IMR-90 (cell line): ENCODE data around the gene L3MBTL4. TPM values are rescaled to one million over a fixed set of nuclear protein-coding genes. Genes with fewer than 3 reads are reported as not detected.

Experiments
- ATAC-seq: fragments of 200-7000 bp; cut with Tn5 transposase; 2 replicates; pipeline ENCODE4 v1.9.1; 2020; ENCODE audit warnings: low read depth, mild to moderate bottlenecking, moderate library complexity
- BruUV-seq: library from RNA; stranded (reverse); fragments of 400-500 nt; replicated peaks from 2 replicates; lab custom pipeline; 2021; lab: Mats Ljungman, UMichigan
- CTCF ChIA-PET: fragments of 300-600 bp; formaldehyde crosslinking; extraction: SDS; loops from one replicate; lab custom pipeline; 2021; ENCODE audit warnings: antibody characterized with exemption; lab: Yijun Ruan, JAX
- POLR2A ChIA-PET: fragments of 300-600 bp; sonication (Branson Sonifier 250); formaldehyde crosslinking; loops from one replicate; lab custom pipeline; 2022; ENCODE audit warnings: antibody characterized with exemption; ENCODE audit not compliant: unreplicated experiment; lab: Charles Lee
- DNase-seq: peaks from one replicate; pipeline ENCODE4 v3.0.0; 2013
- H2AFZ ChIP-seq: replicated peaks from 2 replicates; pipeline ENCODE3; 2013; ENCODE audit warnings: low read length, mild to moderate bottlenecking; ENCODE audit not compliant: poor library complexity
- H2AK5ac ChIP-seq: 2 replicates; pipeline ENCODE4 v1.6.1; 2013; ENCODE audit warnings: low read depth, low read length, inconsistent platforms
- H2AK9ac ChIP-seq: replicated peaks from 2 replicates; pipeline ENCODE3; 2013; ENCODE audit warnings: mild to moderate bottlenecking, low read depth, low read length, moderate library complexity; ENCODE audit not compliant: poor library complexity
- H2BK120ac ChIP-seq: 2 replicates; pipeline ENCODE4 v1.6.1; 2013; ENCODE audit warnings: low read depth, low read length, inconsistent platforms
- H2BK15ac ChIP-seq: 3 replicates; pipeline ENCODE4 v1.6.1; 2013; ENCODE audit warnings: low read depth, low read length, inconsistent platforms
- H2BK20ac ChIP-seq: 2 replicates; pipeline ENCODE4 v1.6.1; 2013; ENCODE audit warnings: low read depth, mild to moderate bottlenecking, inconsistent platforms, low read length, moderate library complexity
- H2BK5ac ChIP-seq: 2 replicates; pipeline ENCODE4 v1.6.1; 2013; ENCODE audit warnings: mild to moderate bottlenecking, low read depth, low read length, inconsistent platforms; ENCODE audit not compliant: poor library complexity, severe bottlenecking
- H3K14ac ChIP-seq: replicated peaks from 2 replicates; pipeline ENCODE4 v1.6.1; 2013; ENCODE audit warnings: low read depth, low read length, inconsistent platforms
- H3K18ac ChIP-seq: 2 replicates; pipeline ENCODE4 v1.6.1; 2013; ENCODE audit warnings: low read depth, low read length, control low read depth
- H3K23ac ChIP-seq: 2 replicates; pipeline ENCODE4 v1.6.1; 2013; ENCODE audit warnings: low read depth, low read length, inconsistent platforms
- H3K27ac ChIP-seq: 2 replicates; pipeline ENCODE4 v1.5.1; 2013; ENCODE audit warnings: mild to moderate bottlenecking, control low read depth, low read length; ENCODE audit not compliant: insufficient read depth
- H3K27me3 ChIP-seq: 2 replicates; pipeline ENCODE4 v1.6.1; 2013; ENCODE audit warnings: low read length; ENCODE audit not compliant: control insufficient read depth, insufficient read depth
- H3K36me3 ChIP-seq: 2 replicates; pipeline ENCODE4 v1.6.1; 2013; ENCODE audit warnings: low read length, mixed read lengths; ENCODE audit not compliant: control insufficient read depth, insufficient read depth
- H3K4ac ChIP-seq: 2 replicates; pipeline ENCODE4 v1.6.1; 2013; ENCODE audit warnings: low read depth, low read length, inconsistent platforms
- H3K4me1 ChIP-seq: 2 replicates; pipeline ENCODE4 v1.6.1; 2013; ENCODE audit warnings: low read length, mixed read lengths; ENCODE audit not compliant: control insufficient read depth, insufficient read depth
- H3K4me2 ChIP-seq: 2 replicates; pipeline ENCODE4 v1.6.1; 2013; ENCODE audit warnings: low read depth, mild to moderate bottlenecking, control low read depth, low read length, moderate library complexity
- H3K4me3 ChIP-seq: 2 replicates; pipeline ENCODE4 v1.5.1; 2013; ENCODE audit warnings: low read depth, mild to moderate bottlenecking, control low read depth, low read length, moderate library complexity; ENCODE audit not compliant: insufficient read depth
- H3K56ac ChIP-seq: 2 replicates; pipeline ENCODE4 v1.6.1; 2013; ENCODE audit warnings: low read length, inconsistent platforms; ENCODE audit not compliant: insufficient read depth; ENCODE audit errors: extremely low read depth
- H3K79me1 ChIP-seq, 2 experiments: 2 replicates each; pipeline ENCODE4 v1.6.1; 2013; ENCODE audit warnings: low read length in 2 of 2, inconsistent platforms in 1 of 2, low read depth in 1 of 2
- H3K9ac ChIP-seq: 2 replicates; pipeline ENCODE4 v1.6.1; 2013; ENCODE audit warnings: low read depth, low read length, control low read depth
- H3K9me1 ChIP-seq: 2 replicates; pipeline ENCODE4 v1.6.1; 2013; ENCODE audit warnings: low read length, inconsistent platforms; ENCODE audit not compliant: insufficient read depth
- H3K9me3 ChIP-seq: 2 replicates; pipeline ENCODE4 v1.6.1; 2013; ENCODE audit warnings: low read length; ENCODE audit not compliant: control insufficient read depth, insufficient read depth
- H4K20me1 ChIP-seq: 2 replicates; pipeline ENCODE4 v1.6.1; 2013; ENCODE audit warnings: low read length, inconsistent platforms; ENCODE audit not compliant: insufficient read depth
- H4K5ac ChIP-seq: 2 replicates; pipeline ENCODE4 v1.6.1; 2013; ENCODE audit warnings: mild to moderate bottlenecking, low read depth, low read length, control low read depth
- H4K8ac ChIP-seq, 2 experiments: 2 replicates each; pipeline ENCODE4 v1.6.1; 2013; ENCODE audit warnings: low read depth in 2 of 2, low read length in 2 of 2, control low read depth in 1 of 2, inconsistent platforms in 1 of 2
- H4K91ac ChIP-seq: 2 replicates; pipeline ENCODE4 v1.6.1; 2013; ENCODE audit warnings: low read depth, low read length, inconsistent platforms; ENCODE audit not compliant: insufficient read depth
- BHLHE40 ChIP-seq: fragments of 150-350 bp; IDR thresholded peaks from 2 replicates; pipeline ENCODE4 v1.6.1; 2016; ENCODE audit warnings: mild to moderate bottlenecking, low read depth, low read length
- CEBPB ChIP-seq: IDR thresholded peaks from 2 replicates; pipeline ENCODE4 v1.6.1; 2012; ENCODE audit warnings: low read depth, low read length, improper control_type of control experiment
- CHD1 ChIP-seq: IDR thresholded peaks from 2 replicates; pipeline ENCODE4 v1.6.1; 2012; ENCODE audit warnings: low read depth, low read length, improper control_type of control experiment
- ELK1 ChIP-seq: fragments of 150-350 bp; IDR thresholded peaks from 2 replicates; pipeline ENCODE4 v1.6.1; 2016; ENCODE audit warnings: low read depth, mild to moderate bottlenecking, low read length, moderate library complexity, borderline replicate concordance
- FOS ChIP-seq: fragments of 150-350 bp; IDR thresholded peaks from 2 replicates; pipeline ENCODE4 v1.6.1; 2016; ENCODE audit warnings: low read depth, low read length
- MAFK ChIP-seq: IDR thresholded peaks from 2 replicates; pipeline ENCODE4 v1.6.1; 2012; ENCODE audit warnings: low read depth, low read length, improper control_type of control experiment
- MAZ ChIP-seq: IDR thresholded peaks from 2 replicates; pipeline ENCODE4 v1.6.1; 2012; ENCODE audit warnings: low read depth, mild to moderate bottlenecking, low read length, improper control_type of control experiment, moderate library complexity, borderline replicate concordance
- NFE2L2 ChIP-seq: fragments of 150-350 bp; IDR thresholded peaks from 2 replicates; pipeline ENCODE4 v1.6.1; 2016; ENCODE audit warnings: low read depth, mild to moderate bottlenecking, low read length
- POLR2A ChIP-seq: IDR thresholded peaks from 2 replicates; pipeline ENCODE4 v1.6.1; 2012; ENCODE audit warnings: mild to moderate bottlenecking, low read depth, low read length
- SMC3 ChIP-seq: fragments of 150-350 bp; IDR thresholded peaks from 2 replicates; pipeline ENCODE4 v1.6.1; 2016; ENCODE audit warnings: low read depth, mild to moderate bottlenecking, antibody characterized with exemption, low read length, moderate library complexity
- USF2 ChIP-seq: fragments of 150-350 bp; IDR thresholded peaks from 2 replicates; pipeline ENCODE4 v1.6.1; 2017; ENCODE audit warnings: mild to moderate bottlenecking, antibody characterized with exemption, low read length, low read depth
- WGBS, 2 experiments: methylation state at CpG; one replicate each; pipeline versions ENCODE4 v1.1.5 to v1.1.7; 2013; ENCODE audit warnings: missing lambda C conversion rate in 2 of 2; ENCODE audit not compliant: insufficient read length in 1 of 2; ENCODE audit errors: extremely low coverage in 2 of 2; 5-methylcytosine and 5-hydroxymethylcytosine counted together
- dilution Hi-C: fragments of 300-500 bp; cut with HindIII; formaldehyde crosslinking; loops from one replicate; pipeline ENCODE4 v1.14.3; 2018; ENCODE audit warnings: low sequenced_read_pairs; ENCODE audit not compliant: unreplicated experiment
- in situ Hi-C: fragments of 300-500 bp; cut with MboI; formaldehyde crosslinking; loops from 3 replicates; pipeline ENCODE4 v1.14.3; 2019; ENCODE audit warnings: low sequenced_read_pairs, inconsistent platforms, mixed read lengths
- intact Hi-C: fragments of 100-400 bp; cut with micrococcal nuclease; formaldehyde crosslinking; loops from 2 replicates; pipeline ENCODE4 v1.10.0; 2022
- polyA plus RNA-seq, 3 experiments: library from polyadenylated mRNA; depleted of rRNA; stranded (reverse); fragments of >200 nt; gene quantifications; 2 replicates each; pipeline ENCODE4 v1.2.3, GENCODE V29; 2012; ENCODE audit warnings: low replicate concordance in 1 of 3
- total RNA-seq: library from RNA; depleted of rRNA; stranded (reverse); fragments of >200 nt; gene quantifications from 2 replicates; pipeline ENCODE4 v1.2.3, GENCODE V29; 2012

The L3MBTL4 gene
- total and polyA plus RNA-seq, 2 of the 4 experiments (the other 2 are of a cell fraction), result under 0.01 to 0.02 TPM

GRCh38 chr18:6109743-6110142, 305.0 kb downstream of the L3MBTL4 start:
- no peak overlapping the region for H3K9ac ChIP-seq
- BruUV-seq, result no TSS peak
- H3K27ac ChIP-seq, result no peak overlapping the region
- H3K9me1 ChIP-seq, result no peaks in the 10 kb centered on the region
- H3K14ac ChIP-seq, result no peak overlapping the region
- H2AK9ac ChIP-seq, result no peak overlapping the region
- H3K56ac ChIP-seq, result no peak overlapping the region
- H4K20me1 ChIP-seq, result no peaks in the 10 kb centered on the region
- H3K18ac ChIP-seq, result no peak overlapping the region
- no peak overlapping the region for H2BK15ac ChIP-seq
- in situ Hi-C loops (no loop called here), intact Hi-C loops (no loop called here), dilution Hi-C loops (no loop called here)
- no peak overlapping the region for H2AK5ac ChIP-seq
- H3K79me1 ChIP-seq, result no peaks in the 10 kb centered on the region
- no peak overlapping the region for H2BK120ac ChIP-seq
- TF ChIP-seq POLR2A, result no peak
- no peak for TF ChIP-seq CEBPB
- TF ChIP-seq NFE2L2, result no peak
- no peak for TF ChIP-seq BHLHE40
- TF ChIP-seq USF2, result no peak
- TF ChIP-seq SMC3, result no peak
- no peak for TF ChIP-seq MAFK
- no peak for TF ChIP-seq ELK1
- TF ChIP-seq MAZ, result no peak
- TF ChIP-seq FOS, result no peak
- no peak for TF ChIP-seq CHD1
- no peak overlapping the region for H4K91ac ChIP-seq
- H3K9me3 ChIP-seq, result no peaks in the 10 kb centered on the region
- DNase-seq (no peak), ATAC-seq (no peak)
- no peak overlapping the region for H2BK20ac ChIP-seq
- no peak overlapping the region for H3K4ac ChIP-seq
- H3K27me3 ChIP-seq, result peaks cover 2% of the 10 kb centered on the region
- CTCF ChIA-PET, result no interaction called here
- H3K4me1 ChIP-seq, result no peaks in the 10 kb centered on the region
- no peak overlapping the region for H4K8ac ChIP-seq
- H2AFZ ChIP-seq, result no peak overlapping the region
- POLR2A ChIA-PET, result no interaction called here
- no peaks in the 10 kb centered on the region for H3K36me3 ChIP-seq
- H3K4me3 ChIP-seq, result no peak overlapping the region
- no peak overlapping the region for H2BK5ac ChIP-seq
- H3K4me2 ChIP-seq, result no peak overlapping the region
- no CpG with 5 or more reads among the region's 6 CpGs for WGBS, 2 experiments
- no peak overlapping the region for H4K5ac ChIP-seq
- H3K23ac ChIP-seq, result no peak overlapping the region
